KOPT-K1 (cell line): ENCODE results near the gene MCHR2.

Source experiments
- H3K27ac ChIP-seq: fragments of 200-600 bp; sonication (generic); 2 replicates; pipeline ENCODE4 v1.5.1; 2016; ENCODE audit warnings: antibody characterized with exemption, mild to moderate bottlenecking, low read depth, low read length; ENCODE audit not compliant: poor library complexity, severe bottlenecking
- H3K36me3 ChIP-seq: fragments of 200-600 bp; sonication (generic); 2 replicates; pipeline ENCODE4 v1.5.1; 2017; ENCODE audit warnings: antibody characterized with exemption, mild to moderate bottlenecking, low read length, moderate library complexity; ENCODE audit not compliant: insufficient read depth
- H3K9me3 ChIP-seq: fragments of 200-600 bp; sonication (generic); 2 replicates; pipeline ENCODE4 v1.5.1; 2017; ENCODE audit warnings: antibody characterized with exemption, low read length, mild to moderate bottlenecking; ENCODE audit not compliant: insufficient read depth, poor library complexity, severe bottlenecking

The MCHR2 gene

DNA sequence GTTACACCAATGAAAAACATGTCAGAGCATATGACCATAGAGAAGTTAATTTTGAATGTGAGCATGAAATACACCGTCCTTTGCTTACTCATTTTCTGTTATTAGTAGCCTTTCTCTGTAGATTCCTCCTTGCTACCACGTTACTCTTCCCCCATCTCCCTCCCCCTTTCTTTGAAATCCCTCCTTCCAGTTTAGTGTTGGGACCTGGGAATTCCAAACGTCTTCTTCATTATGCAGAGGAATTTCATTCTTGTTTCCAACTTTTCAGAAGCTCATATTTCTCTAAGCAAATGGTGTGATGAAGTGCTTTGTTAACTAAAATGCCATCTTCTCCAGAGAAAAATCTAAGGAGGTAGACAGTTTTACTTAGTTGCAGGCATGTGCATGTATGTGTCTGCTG is 122.4 kb downstream of the MCHR2 start:
- H3K9me3 ChIP-seq, result no peaks in the 10 kb centered on the region
- no peaks in the 10 kb centered on the region for H3K36me3 ChIP-seq
- no peak overlapping the region for H3K27ac ChIP-seq
